H9 (cell line): ENCODE measurements around the gene HECTD2. TPM values are rescaled to one million over a fixed set of nuclear protein-coding genes. Genes with fewer than 3 reads are reported as not detected.

Source experiments
- DNase-seq: peaks from one replicate; pipeline ENCODE4 v3.0.0-alpha.2; 2017
- H2AFZ ChIP-seq: one replicate; pipeline ENCODE4 v1.6.1; 2013; ENCODE audit warnings: mild to moderate bottlenecking, low read length, control low read depth, moderate library complexity
- H2AK5ac ChIP-seq: 2 replicates; pipeline ENCODE4 v1.6.1; 2013; ENCODE audit warnings: low read length, control low read depth, mixed read lengths; ENCODE audit not compliant: insufficient read length
- H2BK120ac ChIP-seq: one replicate; pipeline ENCODE4 v1.6.1; 2013; ENCODE audit warnings: low read depth, mild to moderate bottlenecking, low read length, control low read depth, inconsistent platforms; ENCODE audit not compliant: poor library complexity, severe bottlenecking
- H2BK12ac ChIP-seq: 2 replicates; pipeline ENCODE4 v1.6.1; 2013; ENCODE audit warnings: low read length, control low read depth, mixed read lengths, low read depth; ENCODE audit not compliant: insufficient read length
- H2BK15ac ChIP-seq: 2 replicates; pipeline ENCODE4 v1.6.1; 2013; ENCODE audit warnings: low read depth, low read length, control low read depth
- H2BK20ac ChIP-seq: one replicate; pipeline ENCODE4 v1.6.1; 2013; ENCODE audit warnings: low read depth, mild to moderate bottlenecking, low read length, control low read depth, inconsistent platforms; ENCODE audit not compliant: poor library complexity, severe bottlenecking
- H2BK5ac ChIP-seq: 2 replicates; pipeline ENCODE4 v1.6.1; 2013; ENCODE audit warnings: low read length, control low read depth, mixed read lengths; ENCODE audit not compliant: insufficient read length
- H3K14ac ChIP-seq: 2 replicates; pipeline ENCODE4 v1.6.1; 2013; ENCODE audit warnings: low read length, control low read depth; ENCODE audit not compliant: insufficient read depth
- H3K18ac ChIP-seq: 2 replicates; pipeline ENCODE4 v1.6.1; 2013; ENCODE audit warnings: low read depth, mild to moderate bottlenecking, mixed read lengths, low read length, control low read depth; ENCODE audit not compliant: insufficient read length
- H3K23ac ChIP-seq: 2 replicates; pipeline ENCODE4 v1.6.1; 2013; ENCODE audit warnings: low read length, control low read depth, mixed read lengths, low read depth; ENCODE audit not compliant: insufficient read length
- H3K23me2 ChIP-seq: 2 replicates; pipeline ENCODE4 v1.6.1; 2013; ENCODE audit warnings: low read depth, mild to moderate bottlenecking, mixed read lengths, low read length, control low read depth; ENCODE audit not compliant: insufficient read length, poor library complexity, severe bottlenecking
- H3K27ac ChIP-seq: 2 replicates; pipeline ENCODE4 v1.5.1; 2013; ENCODE audit warnings: low read length, control low read depth, mixed read lengths, low read depth; ENCODE audit not compliant: insufficient read length
- H3K27me3 ChIP-seq: 2 replicates; pipeline ENCODE4 v1.6.1; 2013; ENCODE audit warnings: low read length, control low read depth, inconsistent platforms; ENCODE audit not compliant: insufficient read depth
- H3K4ac ChIP-seq: 2 replicates; pipeline ENCODE4 v1.6.1; 2013; ENCODE audit warnings: low read depth, mild to moderate bottlenecking, control low read depth, inconsistent platforms, low read length, moderate library complexity
- H3K4me1 ChIP-seq: 2 replicates; pipeline ENCODE4 v1.6.1; 2013; ENCODE audit warnings: low read length, control low read depth, inconsistent platforms; ENCODE audit not compliant: insufficient read depth
- H3K4me2 ChIP-seq: 2 replicates; pipeline ENCODE4 v1.6.1; 2013; ENCODE audit warnings: low read length, control low read depth, mixed read lengths; ENCODE audit not compliant: insufficient read length, insufficient read depth
- H3K56ac ChIP-seq: 2 replicates; pipeline ENCODE4 v1.6.1; 2013; ENCODE audit warnings: low read depth, mild to moderate bottlenecking, mixed read lengths, low read length, control low read depth; ENCODE audit not compliant: insufficient read length
- H3K79me1 ChIP-seq: 2 replicates; pipeline ENCODE4 v1.6.1; 2013; ENCODE audit warnings: low read depth, mild to moderate bottlenecking, moderate library complexity, low read length, control low read depth, inconsistent platforms; ENCODE audit not compliant: insufficient read depth, poor library complexity, severe bottlenecking
- H3K79me2 ChIP-seq: 2 replicates; pipeline ENCODE4 v1.6.1; 2013; ENCODE audit warnings: low read length, control low read depth, inconsistent platforms; ENCODE audit not compliant: insufficient read depth
- H3K9ac ChIP-seq: 2 replicates; pipeline ENCODE4 v1.6.1; 2013; ENCODE audit warnings: low read length, control low read depth, mixed read lengths; ENCODE audit not compliant: insufficient read length; ENCODE audit errors: extremely low read depth
- H3K9me3 ChIP-seq: one replicate; pipeline ENCODE4 v1.6.1; 2013; ENCODE audit warnings: low read depth, low read length, inconsistent platforms; ENCODE audit not compliant: control insufficient read depth
- H3T11ph ChIP-seq: one replicate; pipeline ENCODE4 v1.6.1; 2013; ENCODE audit warnings: mild to moderate bottlenecking, low read length, control low read depth, inconsistent platforms
- H4K20me1 ChIP-seq: one replicate; pipeline ENCODE4 v1.6.1; 2013; ENCODE audit not compliant: control insufficient read depth, insufficient read length, insufficient read depth
- H4K5ac ChIP-seq: 2 replicates; pipeline ENCODE4 v1.6.1; 2013; ENCODE audit warnings: low read depth, mild to moderate bottlenecking, mixed read lengths, low read length, control low read depth; ENCODE audit not compliant: insufficient read length
- H4K8ac ChIP-seq: replicated peaks from 2 replicates; pipeline ENCODE4 v1.6.1; 2013; ENCODE audit warnings: low read length, control low read depth, mixed read lengths, low read depth; ENCODE audit not compliant: insufficient read length
- H4K91ac ChIP-seq: 2 replicates; pipeline ENCODE4 v1.6.1; 2013; ENCODE audit warnings: low read depth, mild to moderate bottlenecking, moderate library complexity, mixed read lengths, low read length, control low read depth; ENCODE audit not compliant: insufficient read length
- H3K27ac Mint-ChIP-seq, 3 experiments: 2 replicates in 2 of 3; 3 replicates in 1 of 3; pipeline ENCODE4 v1.8.0; 2020 to 2021; ENCODE audit warnings: mixed read lengths in 3 of 3, mild to moderate bottlenecking in 1 of 3, moderate library complexity in 1 of 3
- H3K27me3 Mint-ChIP-seq: 2 replicates; pipeline ENCODE4 v1.8.0; 2021; ENCODE audit warnings: low read depth, mild to moderate bottlenecking, moderate library complexity, mixed read lengths
- H3K36me3 Mint-ChIP-seq, 3 experiments: 2 replicates in 2 of 3; 3 replicates in 1 of 3; pipeline ENCODE4 v1.8.0; 2020 to 2021; ENCODE audit warnings: low read depth in 3 of 3, mixed read lengths in 3 of 3; ENCODE audit not compliant: insufficient read depth in 1 of 3
- H3K4me1 Mint-ChIP-seq, 2 experiments: 2 replicates each; pipeline ENCODE4 v1.8.0; 2020; ENCODE audit warnings: mixed read lengths in 2 of 2
- H3K4me3 Mint-ChIP-seq, 2 experiments: 2 replicates in 1 of 2; 3 replicates in 1 of 2; pipeline ENCODE4 v1.8.0; 2020 to 2021; ENCODE audit warnings: mild to moderate bottlenecking in 2 of 2, mixed read lengths in 2 of 2, moderate library complexity in 1 of 2
- H3K9me3 Mint-ChIP-seq, 2 experiments: 2 replicates in 1 of 2; 3 replicates in 1 of 2; pipeline ENCODE4 v1.8.0; 2020; ENCODE audit warnings: mild to moderate bottlenecking in 2 of 2, mixed read lengths in 2 of 2, moderate library complexity in 1 of 2
- CTCF ChIP-seq: fragments of 200-600 bp; sonication (generic); conservative IDR thresholded peaks from 3 replicates; pipeline ENCODE4 v1.8.0; 2021; ENCODE audit warnings: antibody characterized with exemption, mild to moderate bottlenecking
- WGBS: extraction: QIAGEN DNeasy Blood & Tissue Kit; methylation state at CpG from one replicate; pipeline ENCODE4 v1.1.7; 2013; ENCODE audit warnings: missing lambda C conversion rate, low lambda C conversion rate, mixed read lengths; ENCODE audit not compliant: insufficient read length; ENCODE audit errors: extremely low coverage; 5-methylcytosine and 5-hydroxymethylcytosine counted together
- total RNA-seq: library from RNA; stranded (reverse); gene quantifications from 2 replicates; pipeline ENCODE4 v1.2.1, GENCODE V29; 2021

The HECTD2 gene
- total RNA-seq, 1 experiment from 2014 or later: 13.4 TPM

- H3K79me2 ChIP-seq: no peaks in the 10 kb centered on the region
- no peak overlapping the region for H4K5ac ChIP-seq
- WGBS: no CpG with 5 or more reads among the region's 9 CpGs
- H3K27me3 ChIP-seq: no peaks in the 10 kb centered on the region
- H3T11ph ChIP-seq: no peak overlapping the region
- no peak overlapping the region for H2AK5ac ChIP-seq
- H4K20me1 ChIP-seq: no peaks in the 10 kb centered on the region
- Mint-ChIP-seq H3K9me3 (peaks cover 0 to 2% of the 10 kb centered on the region in 2 experiments; a peak in 2 of 5 replicates), H3K4me3 (no peak overlapping the region), H3K36me3 (peaks cover 0 to 2% (median 0%) of the 10 kb centered on the region in 3 experiments; a peak in 1 of 7 replicates), H3K27ac (no peak overlapping the region; a peak in 1 of 7 replicates), H3K27me3 (peaks cover 2% of the 10 kb centered on the region), H3K4me1 (peaks cover 5 to 7% of the 10 kb centered on the region in 2 experiments)
- H2AFZ ChIP-seq: no peak overlapping the region
- H3K14ac ChIP-seq: no peak overlapping the region
- no peak overlapping the region for H3K9ac ChIP-seq
- TF ChIP-seq CTCF: no peak
- H2BK5ac ChIP-seq: no peak overlapping the region
- H2BK15ac ChIP-seq: no peak overlapping the region
- H3K18ac ChIP-seq: no peak overlapping the region
- no peak overlapping the region for H3K56ac ChIP-seq
- no peak for DNase-seq
- no peak overlapping the region for H2BK120ac ChIP-seq
- no peaks in the 10 kb centered on the region for H3K23me2 ChIP-seq
- H3K23ac ChIP-seq: no peak overlapping the region
- no peak overlapping the region for H3K27ac ChIP-seq
- no peaks in the 10 kb centered on the region; the same call in 1 of the 2 replicates for H3K4me1 ChIP-seq
- no peaks in the 10 kb centered on the region for H3K9me3 ChIP-seq
- H3K4me2 ChIP-seq: no peak overlapping the region
- H4K91ac ChIP-seq: no peak overlapping the region
- H3K4ac ChIP-seq: no peak overlapping the region
- no peak overlapping the region for H2BK12ac ChIP-seq
- H4K8ac ChIP-seq: no peak overlapping the region
- no peak overlapping the region for H2BK20ac ChIP-seq
- no peaks in the 10 kb centered on the region for H3K79me1 ChIP-seq
These were observed 28.8 kb upstream of the HECTD2 start for GRCh38 chr10:91381257-91381891.
